ENCODE measurements around the gene CANX.

CANX gene

DNA sequence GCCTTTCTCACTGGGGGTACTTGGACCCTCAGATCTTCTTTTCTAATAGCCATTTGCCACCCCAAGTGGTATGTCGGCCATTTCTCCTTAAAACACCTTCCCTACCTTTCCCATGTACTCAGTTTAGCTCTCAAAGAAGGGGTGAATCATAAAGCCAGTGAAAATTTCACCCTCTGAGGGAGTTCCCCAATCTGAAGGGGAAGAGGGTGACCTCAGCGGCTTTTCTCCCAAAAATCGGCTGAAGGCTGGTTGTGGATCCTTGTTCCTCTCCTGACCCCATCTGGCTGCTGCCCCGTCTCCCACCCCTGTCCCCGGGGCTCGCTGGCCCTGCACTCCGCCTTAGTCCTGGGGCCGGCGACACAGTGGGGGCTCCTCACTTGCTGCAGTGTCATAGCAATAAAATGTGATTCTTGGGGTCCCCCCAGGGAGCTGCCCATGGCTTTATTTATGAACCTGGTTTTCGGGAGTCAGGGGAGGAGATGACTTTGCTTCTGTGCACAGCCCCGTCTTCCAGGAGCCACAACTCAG, 77.7 kb downstream of the CANX start:
- DNase-seq (ENCODE audit: low read depth), result no peak

DNA sequence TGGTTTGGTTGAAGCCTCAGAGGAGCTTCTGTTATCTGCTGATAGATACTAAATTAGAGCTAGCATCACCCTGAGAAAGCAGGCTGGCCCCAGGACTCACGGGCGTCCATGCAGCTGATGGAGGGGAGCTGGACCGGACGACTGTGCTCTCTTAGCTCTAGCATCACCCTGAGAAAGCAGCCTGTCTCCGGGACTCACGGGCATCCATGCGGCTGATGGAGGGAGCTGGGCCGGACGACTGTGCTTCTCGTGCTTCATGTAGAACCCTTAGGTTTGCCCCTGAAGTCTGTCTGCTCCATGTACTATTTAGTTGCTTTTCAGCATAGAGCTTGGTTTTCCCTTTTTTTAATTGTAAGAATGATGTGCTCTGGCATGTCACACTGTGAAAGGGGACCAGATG, 78.7 kb downstream of the CANX start:
- no peak for DNase-seq (ENCODE audit: low read depth)

DNA sequence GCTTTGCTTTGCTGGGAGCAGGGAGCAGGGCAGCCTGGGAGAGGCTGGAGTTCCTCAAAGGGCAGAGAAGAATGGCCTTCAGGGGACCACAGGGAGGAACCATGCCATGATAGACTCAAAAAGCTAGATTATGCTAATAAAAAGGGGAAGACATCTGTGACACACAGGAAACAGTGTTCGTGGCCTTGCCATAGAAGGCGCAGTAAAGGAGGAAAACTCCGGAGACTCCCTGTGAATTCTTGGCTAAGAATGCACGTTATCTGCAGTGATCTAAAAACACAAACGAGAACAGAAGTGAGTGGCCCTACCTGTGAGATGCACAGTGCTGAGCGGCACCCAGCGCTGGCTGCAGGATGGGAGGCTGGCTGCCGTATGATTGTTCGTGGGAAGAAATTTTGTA, 79.1 kb downstream of the CANX start:
- DNase-seq (ENCODE audit: low read depth), result no peak

DNA sequence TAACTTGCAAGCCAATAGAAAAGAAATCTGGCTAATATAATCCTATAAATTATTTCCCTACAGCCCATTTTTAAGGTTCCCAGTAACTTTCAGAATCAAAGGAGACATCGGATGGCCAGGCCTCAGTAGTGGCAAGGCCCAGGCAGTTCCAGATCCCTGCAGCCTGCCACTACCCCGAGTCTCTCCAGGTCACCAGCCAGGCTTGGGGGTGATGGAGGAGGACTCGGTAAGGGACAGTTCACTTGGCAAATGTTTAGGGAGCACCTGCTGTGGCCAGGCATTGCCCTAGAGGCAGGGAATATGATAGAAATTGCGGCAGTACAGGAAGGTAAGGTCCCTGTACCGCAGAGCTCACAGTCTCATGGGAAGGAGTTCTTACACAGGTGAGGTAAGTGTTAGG, 79.8 kb downstream of the CANX start:
- no peak for DNase-seq (ENCODE audit: low read depth)

DNA sequence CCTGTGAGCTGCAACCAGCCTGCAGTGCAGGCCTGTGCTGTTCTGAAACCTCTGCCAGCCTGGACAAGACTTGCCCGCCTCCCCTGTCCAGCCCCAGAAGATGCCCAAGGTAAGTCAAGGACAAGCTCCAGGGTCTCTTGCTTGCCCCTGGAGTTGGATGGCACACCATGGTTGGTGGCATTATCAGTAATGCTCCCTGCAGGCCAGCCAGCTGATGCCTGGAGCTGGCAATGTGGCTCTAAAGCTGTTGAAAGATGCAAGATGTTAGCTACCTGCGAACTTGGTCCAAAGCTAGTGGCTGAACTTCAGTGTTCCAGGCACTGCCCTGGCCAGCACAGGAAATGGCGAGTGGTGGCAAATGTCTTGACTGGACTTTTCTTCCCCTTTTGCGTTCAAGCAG, 81.1 kb downstream of the CANX start:
- DNase-seq (ENCODE audit: low read depth), result no peak

DNA sequence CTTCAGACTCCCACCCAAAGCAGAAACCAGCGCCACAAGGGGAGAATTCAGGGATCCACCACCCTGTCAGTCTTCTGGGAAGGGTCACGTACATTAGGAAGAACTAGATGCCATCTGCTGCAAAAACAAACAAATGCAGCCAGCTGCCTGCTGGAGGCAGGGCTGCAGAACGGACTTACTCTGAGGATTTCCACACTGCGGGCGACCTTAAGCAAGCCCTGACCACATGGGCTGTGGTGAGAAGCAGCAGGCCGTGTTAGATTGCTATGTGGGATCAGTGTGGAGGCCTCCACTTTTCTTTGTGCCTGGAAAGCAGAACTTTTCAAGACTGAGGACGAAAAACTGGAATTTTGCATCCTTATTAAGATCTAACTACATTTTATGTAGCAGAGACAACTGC, 81.6 kb downstream of the CANX start:
- DNase-seq (ENCODE audit: low read depth), result no peak
